HEK293 (cell line): Measurements from ENCODE around the gene AMZ1.
"Not testable (repeated sequence)": the region's sequence is repeated elsewhere in the genome, so short reads cannot be mapped to it uniquely, and the experiment has no call there.

ENCODE experiments used
- CTCF ChIA-PET: fragments of 350-600 bp; formaldehyde crosslinking; extraction: SDS; loops from one replicate; lab custom pipeline; 2021; ENCODE audit warnings: antibody characterized with exemption; lab: Yijun Ruan, JAX
- POLR2A ChIA-PET: fragments of 300-600 bp; formaldehyde crosslinking; extraction: SDS; loops from one replicate; lab custom pipeline; 2020; ENCODE audit warnings: antibody characterized with exemption, inconsistent platforms; lab: Yijun Ruan, JAX
- H3K27ac ChIP-seq: fragments of 200-500 bp; sonication (Bioruptor generic); 2 replicates; pipeline ENCODE4 v1.5.1; 2014; ENCODE audit warnings: low read depth, low read length, control low read depth, inconsistent platforms; ENCODE audit errors: extremely low read depth
- H3K36me3 ChIP-seq, 2 experiments: fragments of 200-500 bp in 1 of 2; sonication (Bioruptor generic) in 1 of 2; 1 replicate in 1 of 2; 2 replicates in 1 of 2; pipeline ENCODE4 v1.5.1; 2014 to 2017; ENCODE audit warnings: inconsistent platforms in 2 of 2, low read length in 2 of 2; ENCODE audit not compliant: control insufficient read depth in 2 of 2, insufficient read depth in 1 of 2
- H3K4me1 ChIP-seq: fragments of 200-500 bp; sonication (Bioruptor generic); 2 replicates; pipeline ENCODE4 v1.5.1; 2014; ENCODE audit warnings: mild to moderate bottlenecking, low read length, inconsistent platforms; ENCODE audit not compliant: control insufficient read depth, insufficient read depth
- H3K4me3 ChIP-seq: 2 replicates; pipeline ENCODE4 v1.5.1; 2011; ENCODE audit warnings: low read depth, mild to moderate bottlenecking, control low read depth, low read length, moderate library complexity
- H3K9me3 ChIP-seq: fragments of 200-500 bp; sonication (Bioruptor generic); 2 replicates; pipeline ENCODE4 v1.5.1; 2014; ENCODE audit warnings: low read depth, low read length, inconsistent platforms; ENCODE audit not compliant: control insufficient read depth, insufficient read depth
- KLF1 ChIP-seq: fragments of 450-650 bp; formaldehyde crosslinking; IDR thresholded peaks from 2 replicates; pipeline ENCODE4 v1.5.1; 2016; ENCODE audit warnings: missing biosample characterization, missing genetic modification characterization
- KLF10 ChIP-seq: fragments of 450-650 bp; IDR thresholded peaks from 2 replicates; pipeline ENCODE4 v1.5.1; 2018; ENCODE audit warnings: missing biosample characterization, mild to moderate bottlenecking, missing genetic modification characterization
- WT1 ChIP-seq: fragments of 450-650 bp; formaldehyde crosslinking; IDR thresholded peaks from 2 replicates; pipeline ENCODE4 v1.5.1; 2016; ENCODE audit warnings: missing biosample characterization, missing genetic modification characterization
- ZFHX2 ChIP-seq: fragments of 450-650 bp; formaldehyde crosslinking; conservative IDR thresholded peaks from 2 replicates; pipeline ENCODE4 v1.5.1; 2016; ENCODE audit warnings: missing biosample characterization, missing genetic modification characterization
- ZFP3 ChIP-seq: fragments of 450-650 bp; formaldehyde crosslinking; IDR thresholded peaks from 2 replicates; pipeline ENCODE4 v1.5.1; 2016; ENCODE audit warnings: low read depth, missing biosample characterization, missing genetic modification characterization
- ZNF214 ChIP-seq: fragments of 450-650 bp; formaldehyde crosslinking; IDR thresholded peaks from 2 replicates; pipeline ENCODE4 v1.5.1; 2017; ENCODE audit warnings: missing biosample characterization, mild to moderate bottlenecking, missing genetic modification characterization, borderline replicate concordance
- ZNF561 ChIP-seq: fragments of 450-650 bp; IDR thresholded peaks from 2 replicates; pipeline ENCODE4 v1.5.1; 2018; ENCODE audit warnings: missing biosample characterization, missing genetic modification characterization, borderline replicate concordance
- ZNF610 ChIP-seq: fragments of 450-650 bp; formaldehyde crosslinking; IDR thresholded peaks from 2 replicates; pipeline ENCODE4 v1.5.1; 2016; ENCODE audit warnings: missing biosample characterization, missing genetic modification characterization, borderline replicate concordance
- ZNF626 ChIP-seq: fragments of 450-650 bp; sonication (Bioruptor Pico); formaldehyde crosslinking; IDR thresholded peaks from 2 replicates; pipeline ENCODE4 v1.5.1; 2018; ENCODE audit warnings: missing biosample characterization, missing genetic modification characterization, inconsistent platforms
- TF ChIP-seq, protein P1 (sequence below): fragments of 450-650 bp; formaldehyde crosslinking; IDR thresholded peaks from 2 replicates; pipeline ENCODE4 v1.5.1; 2017; ENCODE audit warnings: missing biosample characterization, missing genetic modification characterization
- TF ChIP-seq, protein P2 (sequence below): fragments of 450-650 bp; formaldehyde crosslinking; IDR thresholded peaks from 2 replicates; pipeline ENCODE4 v1.5.1; 2016; ENCODE audit warnings: missing biosample characterization, missing genetic modification characterization

Gene AMZ1

DNA sequence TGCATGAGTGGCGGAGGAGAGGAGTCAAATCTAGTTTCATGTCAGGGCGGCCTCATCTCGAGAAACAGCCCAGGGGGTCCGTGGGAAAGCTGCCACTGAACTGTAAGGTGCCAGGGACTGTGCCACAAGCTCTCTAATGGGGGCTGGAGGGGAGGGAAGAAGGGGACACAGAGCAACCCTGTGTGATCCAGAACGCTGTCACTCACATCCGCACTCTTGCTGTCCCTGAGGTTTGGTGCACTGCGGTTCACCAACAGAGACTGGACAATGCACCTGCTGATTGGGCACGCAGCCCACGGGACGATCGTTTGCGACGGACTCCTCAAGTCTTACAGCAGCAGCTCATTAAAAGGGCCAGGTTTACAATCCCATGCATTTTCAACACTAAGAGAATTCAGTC is 47.7 kb downstream of the AMZ1 start:
- no peaks in the 10 kb centered on the region for H3K4me1 ChIP-seq
- CTCF ChIA-PET: no interaction called here
- no peak overlapping the region for H3K4me3 ChIP-seq

DNA sequence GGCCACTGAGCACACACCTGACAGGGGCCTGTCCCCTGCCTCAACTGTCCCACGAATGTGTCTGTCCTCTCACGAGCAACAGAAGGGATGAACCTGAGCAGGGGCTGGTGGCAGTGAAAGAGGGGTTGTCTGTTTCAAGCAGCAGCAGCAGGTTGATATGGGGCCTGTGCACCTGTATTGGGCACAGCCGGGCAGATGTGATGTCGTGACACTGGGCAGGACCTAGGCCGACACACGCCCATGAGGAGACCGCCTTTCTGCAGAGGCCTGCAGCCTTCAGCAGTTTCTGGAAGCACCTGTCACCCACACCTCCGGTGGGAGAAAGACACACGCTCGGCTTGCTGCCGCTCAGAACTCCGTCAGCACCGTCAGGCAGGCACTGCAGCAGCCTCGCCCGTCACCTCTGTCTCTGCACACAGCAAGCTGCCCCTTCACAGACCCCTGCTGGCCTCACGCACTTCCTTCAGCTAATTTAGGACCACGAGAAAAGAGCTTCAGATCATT is 48.5 kb downstream of the AMZ1 start:
- H3K4me3 ChIP-seq: no peak overlapping the region
- TF ChIP-seq ZNF561 (no peak), KLF1 (no peak), ZNF610 (tag by site-specific recombination) (no peak), ZNF214 (tag by site-specific recombination) (no peak), ZNF626 (tag by site-specific recombination) (no peak), ZFP3 (tag by site-specific recombination) (no peak)
- TF ChIP-seq, all 188 proteins: peak for 0
- Histone ChIP-seq H3K36me3 (peaks cover 0 to under 1% of the 10 kb centered on the region in 2 experiments; a peak in 1 of 3 replicates), H3K4me1 (no peaks in the 10 kb centered on the region), H3K9me3 (no peaks in the 10 kb centered on the region), H3K27ac (no peak overlapping the region)
- ChIA-PET CTCF (no interaction called here), POLR2A (interaction anchor here (0.7 kb wide), 1 partner anchor 51 kb away, joined by 5 read pairs; no protein-coding TSS in a partner anchor)

More for the DNA sequence above, 47.7 kb downstream of the AMZ1 start:
- no peaks in the 10 kb centered on the region for H3K9me3 ChIP-seq
- TF ChIP-seq, protein P1, sequence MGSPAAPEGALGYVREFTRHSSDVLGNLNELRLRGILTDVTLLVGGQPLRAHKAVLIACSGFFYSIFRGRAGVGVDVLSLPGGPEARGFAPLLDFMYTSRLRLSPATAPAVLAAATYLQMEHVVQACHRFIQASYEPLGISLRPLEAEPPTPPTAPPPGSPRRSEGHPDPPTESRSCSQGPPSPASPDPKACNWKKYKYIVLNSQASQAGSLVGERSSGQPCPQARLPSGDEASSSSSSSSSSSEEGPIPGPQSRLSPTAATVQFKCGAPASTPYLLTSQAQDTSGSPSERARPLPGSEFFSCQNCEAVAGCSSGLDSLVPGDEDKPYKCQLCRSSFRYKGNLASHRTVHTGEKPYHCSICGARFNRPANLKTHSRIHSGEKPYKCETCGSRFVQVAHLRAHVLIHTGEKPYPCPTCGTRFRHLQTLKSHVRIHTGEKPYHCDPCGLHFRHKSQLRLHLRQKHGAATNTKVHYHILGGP (tag by site-specific recombination): no peak
- TF ChIP-seq ZFHX2 (tag by site-specific recombination): no peak
- TF ChIP-seq, all 188 proteins: peak for 0
- H3K36me3 ChIP-seq: peaks cover 0 to 8% of the 10 kb centered on the region in 2 experiments; a peak in 1 of 3 replicates
- POLR2A ChIA-PET: no interaction called here
- H3K27ac ChIP-seq: no peak overlapping the region

DNA sequence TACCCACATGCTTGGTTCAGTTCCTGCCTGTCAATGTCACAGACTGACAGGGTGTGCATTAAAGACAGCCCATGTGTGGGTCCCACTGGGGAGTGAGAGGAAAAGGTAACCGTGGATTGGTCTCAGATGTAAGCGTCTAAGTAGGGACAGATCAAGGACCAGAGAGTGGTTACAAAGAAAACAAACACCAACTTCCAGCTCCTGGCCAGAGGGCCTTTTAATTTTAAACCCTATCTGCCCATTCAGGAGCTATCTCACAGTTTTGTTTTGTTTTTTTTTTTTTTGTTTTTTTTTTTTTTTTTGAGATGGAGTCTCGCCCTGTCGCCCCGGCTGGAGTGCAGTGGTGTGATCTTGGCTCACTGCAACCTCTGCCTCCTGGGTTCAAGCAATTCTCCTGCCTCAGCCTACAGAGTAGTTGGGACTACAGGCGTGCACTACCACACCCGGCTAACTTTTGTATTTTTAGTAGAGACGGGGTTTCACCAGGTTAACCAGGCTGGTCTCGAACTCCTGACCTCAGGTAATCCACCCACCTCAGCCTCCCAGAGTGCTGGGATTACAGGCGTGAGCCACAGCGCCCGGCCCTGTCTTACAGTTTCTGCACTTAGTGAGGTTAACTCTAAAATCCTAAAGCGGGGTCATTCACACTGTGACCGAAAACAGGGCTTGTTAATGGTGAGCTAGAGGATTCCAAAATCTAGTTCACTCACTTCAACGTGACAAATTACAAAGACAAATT is 49.2 kb downstream of the AMZ1 start:
- H3K9me3 ChIP-seq, H3K27ac ChIP-seq, H3K4me1 ChIP-seq, CTCF ChIA-PET, H3K36me3 ChIP-seq, H3K4me3 ChIP-seq: not testable (repeated sequence)
- POLR2A ChIA-PET: interaction anchor here (0.7 kb wide), 1 partner anchor 51 kb away, joined by 5 read pairs; no protein-coding TSS in a partner anchor

DNA sequence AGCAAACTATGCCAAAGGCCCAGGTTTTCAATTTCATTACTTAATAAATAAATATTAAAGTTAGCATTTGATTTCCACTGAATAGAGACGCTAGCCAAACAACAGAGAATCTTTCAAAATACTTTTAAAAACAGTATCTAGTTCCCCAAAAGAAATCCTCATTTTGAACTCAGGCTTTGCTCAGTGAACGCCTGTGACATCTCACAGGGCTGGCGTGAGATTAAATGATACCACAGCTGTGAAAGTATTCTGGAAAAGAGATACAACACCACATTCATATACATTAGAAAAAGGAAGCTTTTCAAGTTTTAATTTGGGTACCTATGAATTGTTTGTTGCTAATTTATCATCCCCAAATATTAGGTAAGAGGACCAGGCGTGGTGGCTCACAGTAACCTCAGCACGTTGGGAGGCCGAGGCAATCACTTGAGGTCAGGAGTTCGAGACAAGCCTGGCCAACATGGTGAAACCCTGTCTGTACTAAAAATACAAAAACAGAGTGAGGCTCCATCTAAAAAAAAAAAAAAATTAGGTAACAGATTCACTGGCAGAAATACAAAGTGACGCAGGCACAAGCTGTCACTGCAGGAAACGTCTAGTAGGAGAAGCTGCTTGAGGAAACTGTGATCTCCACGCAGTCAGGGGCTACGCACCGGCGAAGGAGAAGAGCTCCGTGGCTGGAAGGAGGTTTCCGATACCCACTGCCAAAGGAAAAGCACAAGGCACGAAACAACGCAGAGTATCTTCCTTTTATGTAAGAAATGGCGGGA is 50.0 kb downstream of the AMZ1 start:
- CTCF ChIA-PET: interaction anchor here (1.2 kb wide), 1 partner anchor 28 kb away, joined by 4 read pairs; no protein-coding TSS in a partner anchor

More for the DNA sequence above, 50.0 kb downstream of the AMZ1 start:
- Histone ChIP-seq H3K4me3 (no peak overlapping the region), H3K9me3 (no peaks in the 10 kb centered on the region), H3K36me3 (no peaks in the 10 kb centered on the region), H3K27ac (no peak overlapping the region), H3K4me1 (no peaks in the 10 kb centered on the region)
- POLR2A ChIA-PET: no interaction called here
- TF ChIP-seq KLF10 (tag by site-specific recombination) (no peak), WT1 (tag by site-specific recombination) (no peak)
- TF ChIP-seq, protein P2, sequence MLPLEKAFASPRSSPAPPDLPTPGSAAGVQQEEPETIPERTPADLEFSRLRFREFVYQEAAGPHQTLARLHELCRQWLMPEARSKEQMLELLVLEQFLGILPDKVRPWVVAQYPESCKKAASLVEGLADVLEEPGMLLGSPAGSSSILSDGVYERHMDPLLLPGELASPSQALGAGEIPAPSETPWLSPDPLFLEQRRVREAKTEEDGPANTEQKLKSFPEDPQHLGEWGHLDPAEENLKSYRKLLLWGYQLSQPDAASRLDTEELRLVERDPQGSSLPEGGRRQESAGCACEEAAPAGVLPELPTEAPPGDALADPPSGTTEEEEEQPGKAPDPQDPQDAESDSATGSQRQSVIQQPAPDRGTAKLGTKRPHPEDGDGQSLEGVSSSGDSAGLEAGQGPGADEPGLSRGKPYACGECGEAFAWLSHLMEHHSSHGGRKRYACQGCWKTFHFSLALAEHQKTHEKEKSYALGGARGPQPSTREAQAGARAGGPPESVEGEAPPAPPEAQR: no peak
